ENCODE results near the gene FOXC2.

The FOXC2 gene

GRCh38 chr16:86578611-86579267 is 12.1 kb downstream of the FOXC2 start:
- no peak for TF ChIP-seq CTCF (IDR thresholded peaks at IDR 0.05; ENCODE audit: low read depth, low read length)
- no peak for DNase-seq (ENCODE audit: extremely low read depth, low read depth)

- TF ChIP-seq CTCF (IDR thresholded peaks at IDR 0.05; ENCODE audit: low read depth, low read length) = no peak
- DNase-seq (ENCODE audit: extremely low read depth, low read depth) = no peak
Measured at GRCh38 chr16:86579268-86580062, 12.8 kb downstream of the FOXC2 start.

- DNase-seq (ENCODE audit: extremely low read depth, low read depth) = no peak
- TF ChIP-seq CTCF (IDR thresholded peaks at IDR 0.05; ENCODE audit: low read depth, low read length) = no peak
Measured at GRCh38 chr16:86580063-86580790, 13.6 kb downstream of the FOXC2 start.

GRCh38 chr16:86580791-86581170 is 14.2 kb downstream of the FOXC2 start:
- no peak for TF ChIP-seq CTCF (IDR thresholded peaks at IDR 0.05; ENCODE audit: low read depth, low read length)

GRCh38 chr16:86581458-86581857 is 14.8 kb downstream of the FOXC2 start:
- no peak for DNase-seq (ENCODE audit: extremely low read depth, low read depth)
- no peak for TF ChIP-seq CTCF (IDR thresholded peaks at IDR 0.05; ENCODE audit: low read depth, low read length)

More at GRCh38 chr16:86580791-86581170, 14.2 kb downstream of the FOXC2 start:
- DNase-seq (ENCODE audit: extremely low read depth, low read depth) = no peak

- DNase-seq (ENCODE audit: extremely low read depth, low read depth) = no peak
- no peak for TF ChIP-seq CTCF (IDR thresholded peaks at IDR 0.05; ENCODE audit: low read depth, low read length)
Measured at GRCh38 chr16:86584071-86584685, 17.5 kb downstream of the FOXC2 start.

All from AG09319 (cell line).